Measurements from ENCODE around the gene SETBP1.

GRCh38 chr18:44636241-44636640 is 44.4 kb upstream of the SETBP1 start:
- no peak for TF ChIP-seq CTCF (conservative IDR thresholded peaks at IDR 0.05; ENCODE audit: low read depth, low read length)
- TF ChIP-seq EZH2 (IDR thresholded peaks at IDR 0.05; ENCODE audit: borderline replicate concordance, low read depth, low read length, poor library complexity, severe bottlenecking) = no peak
